HCT116 (cell line): ENCODE results near the gene TEKT5. TPM values are rescaled to one million over a fixed set of nuclear protein-coding genes. Genes with fewer than 3 reads are reported as not detected.

ENCODE experiments used
- ATAC-seq: fragments of 200-7000 bp; cut with Tn5 transposase; 2 replicates; pipeline ENCODE4 v1.9.1; 2020; ENCODE audit warnings: mild to moderate bottlenecking, moderate library complexity
- BruUV-seq: library from RNA; stranded (reverse); fragments of 400-500 nt; replicated peaks from 2 replicates; lab custom pipeline; 2021; lab: Mats Ljungman, UMichigan
- CTCF ChIA-PET: fragments of 300-600 bp; sonication (Branson Sonifier 250); formaldehyde crosslinking; loops from one replicate; lab custom pipeline; 2021; ENCODE audit warnings: antibody characterized with exemption; lab: Charles Lee
- POLR2A ChIA-PET: fragments of 300-600, 350-600 bp; sonication (Branson Sonifier 250); formaldehyde crosslinking; loops from one replicate; lab custom pipeline; 2021; ENCODE audit warnings: antibody characterized with exemption; lab: Charles Lee
- RAD21 ChIA-PET, 2 experiments: fragments of 300-600 bp; sonication (Branson Sonifier 250); formaldehyde crosslinking; loops; one replicate each; lab custom pipeline; 2023; ENCODE audit warnings: low total read pairs in 2 of 2; ENCODE audit not compliant: uncharacterized antibody in 2 of 2, unreplicated experiment in 2 of 2, low non-redundant PET in 1 of 2; lab: Charles Lee
- DNase-seq: peaks from one replicate; pipeline ENCODE4 v3.0.0-alpha.2; 2010; ENCODE audit warnings: low read depth, low spot score
- H2AFZ ChIP-seq: fragments of 200-600 bp; shearing (Covaris generic), sonication (generic); 2 replicates; pipeline ENCODE4 v1.6.1; 2017; ENCODE audit warnings: low read depth, mixed run types, mixed read lengths, antibody characterized with exemption, low read length; ENCODE audit not compliant: poor library complexity, severe bottlenecking
- H3K27ac ChIP-seq: 2 replicates; pipeline ENCODE4 v1.5.1; 2012; ENCODE audit warnings: low read depth, low read length
- H3K27me3 ChIP-seq: fragments of 200-600 bp; sonication (generic); 2 replicates; pipeline ENCODE4 v1.6.1; 2016; ENCODE audit warnings: mixed run types, low read length, mixed read lengths; ENCODE audit not compliant: insufficient read depth
- H3K36me3 ChIP-seq, 2 experiments: fragments of 200-500 bp in 1 of 2; fragments of 200-600 bp in 1 of 2; sonication (Bioruptor generic) in 1 of 2; sonication (generic) in 1 of 2; 2 replicates each; pipeline versions ENCODE4 v1.5.1 to v1.6.1; 2014 to 2016; ENCODE audit warnings: low read length in 2 of 2, inconsistent platforms in 1 of 2, mixed read lengths in 1 of 2, mixed run types in 1 of 2; ENCODE audit not compliant: insufficient read depth in 2 of 2, control insufficient read depth in 1 of 2
- H3K4me1 ChIP-seq, 2 experiments: fragments of 200-600 bp in 1 of 2; sonication (generic) in 1 of 2; 2 replicates each; pipeline versions ENCODE4 v1.5.1 to v1.6.1; 2012 to 2017; ENCODE audit warnings: low read length in 2 of 2, inconsistent platforms in 1 of 2, mild to moderate bottlenecking in 1 of 2, mixed read lengths in 1 of 2, mixed run types in 1 of 2, moderate library complexity in 1 of 2; ENCODE audit not compliant: insufficient read depth in 2 of 2, control insufficient read depth in 1 of 2
- H3K4me2 ChIP-seq: fragments of 200-600 bp; sonication (generic); 2 replicates; pipeline ENCODE4 v1.6.1; 2017; ENCODE audit warnings: mixed run types, low read length, mixed read lengths
- H3K4me3 ChIP-seq, 2 experiments: fragments of 200-600 bp in 1 of 2; sonication (generic) in 1 of 2; replicated peaks in 1 of 2; 2 replicates each; pipeline ENCODE4 v1.5.1; 2011 to 2016; ENCODE audit warnings: low read length in 2 of 2, control low read depth in 1 of 2, low read depth in 1 of 2, mild to moderate bottlenecking in 1 of 2, mixed read lengths in 1 of 2, mixed run types in 1 of 2
- H3K79me2 ChIP-seq: fragments of 200-600 bp; sonication (generic); 2 replicates; pipeline ENCODE4 v1.6.1; 2017; ENCODE audit warnings: mild to moderate bottlenecking, mixed run types, low read length, moderate library complexity, mixed read lengths; ENCODE audit not compliant: insufficient read depth
- H3K9ac ChIP-seq: fragments of 200-600 bp; sonication (generic); 2 replicates; pipeline ENCODE4 v1.6.1; 2016; ENCODE audit warnings: low read length, mixed read lengths
- H3K9me2 ChIP-seq: fragments of 200-600 bp; sonication (generic), shearing (Covaris generic); 2 replicates; pipeline ENCODE4 v1.6.1; 2017; ENCODE audit warnings: mixed run types, mild to moderate bottlenecking, moderate library complexity; ENCODE audit not compliant: insufficient read depth
- H3K9me3 ChIP-seq, 2 experiments: fragments of 200-500 bp in 1 of 2; fragments of 200-600 bp in 1 of 2; sonication (Bioruptor generic) in 1 of 2; sonication (generic) in 1 of 2; 2 replicates each; pipeline ENCODE4 v1.6.1; 2014 to 2017; ENCODE audit warnings: low read length in 2 of 2, mixed read lengths in 2 of 2, inconsistent platforms in 1 of 2, low read depth in 1 of 2, mild to moderate bottlenecking in 1 of 2, mixed run types in 1 of 2, moderate library complexity in 1 of 2; ENCODE audit not compliant: control insufficient read depth in 1 of 2, insufficient read depth in 1 of 2
- H4K20me1 ChIP-seq: fragments of 200-600 bp; sonication (generic), shearing (Covaris generic); 2 replicates; pipeline ENCODE4 v1.6.1; 2017; ENCODE audit warnings: mixed run types, mild to moderate bottlenecking, moderate library complexity; ENCODE audit not compliant: insufficient read depth
- ATF3 ChIP-seq: IDR thresholded peaks from 2 replicates; pipeline ENCODE4 v1.6.1; 2012
- CEBPB ChIP-seq: IDR thresholded peaks from 2 replicates; pipeline ENCODE4 v1.6.1; 2012; ENCODE audit warnings: low read depth
- ELF1 ChIP-seq: IDR thresholded peaks from 2 replicates; pipeline ENCODE4 v1.6.1; 2012; ENCODE audit warnings: low read depth, borderline replicate concordance
- FOSL1 ChIP-seq: IDR thresholded peaks from 2 replicates; pipeline ENCODE4 v1.6.1; 2012; ENCODE audit warnings: low read depth
- POLR2A ChIP-seq: IDR thresholded peaks from 2 replicates; pipeline ENCODE4 v1.7.0; 2011; ENCODE audit warnings: borderline replicate concordance; ENCODE audit not compliant: insufficient read depth, insufficient read length; ENCODE audit errors: extremely low read depth
- POLR2AphosphoS5 ChIP-seq: IDR thresholded peaks from 2 replicates; pipeline ENCODE4 v1.6.1; 2011; ENCODE audit warnings: mild to moderate bottlenecking, low read depth, low read length, moderate library complexity
- RAD21 ChIP-seq: IDR thresholded peaks from 2 replicates; pipeline ENCODE4 v1.6.1; 2012; ENCODE audit warnings: low read depth, mild to moderate bottlenecking
- REST ChIP-seq: IDR thresholded peaks from 2 replicates; pipeline ENCODE4 v1.6.1; 2012; ENCODE audit warnings: low read depth
- SIN3A ChIP-seq: IDR thresholded peaks from 2 replicates; pipeline ENCODE4 v1.6.1; 2012; ENCODE audit warnings: low read depth
- SP1 ChIP-seq: IDR thresholded peaks from 2 replicates; pipeline ENCODE4 v1.6.1; 2012; ENCODE audit warnings: low read depth
- YY1 ChIP-seq: IDR thresholded peaks from 2 replicates; pipeline ENCODE4 v1.6.1; 2011; ENCODE audit warnings: low read length, low read depth, moderate library complexity, mild to moderate bottlenecking; ENCODE audit not compliant: insufficient replicate concordance; ENCODE audit errors: extremely low read depth
- ZBTB33 ChIP-seq: IDR thresholded peaks from 2 replicates; pipeline ENCODE4 v1.6.1; 2011; ENCODE audit warnings: mild to moderate bottlenecking, low read length, moderate library complexity; ENCODE audit not compliant: insufficient replicate concordance; ENCODE audit errors: extremely low read depth
- intact Hi-C: fragments of 100-400 bp; cut with micrococcal nuclease; formaldehyde crosslinking; loops from 2 replicates; pipeline ENCODE4 v1.10.0; 2022
- total RNA-seq: library from RNA; stranded (reverse); gene quantifications from one replicate; pipeline ENCODE4 v1.2.1, GENCODE V29; 2021; ENCODE audit not compliant: unreplicated experiment

TEKT5 gene
- total RNA-seq, 1 experiment from 2014 or later, result 0.37 TPM

- H3K4me1 ChIP-seq, result peaks cover 11 to 17% of the 10 kb centered on the region in 2 experiments
- no peak overlapping the region for H3K9ac ChIP-seq
- no peaks in the 10 kb centered on the region for H3K79me2 ChIP-seq
- no peak overlapping the region for H3K4me2 ChIP-seq
- no peak overlapping the region for H3K4me3 ChIP-seq
- H3K27me3 ChIP-seq, result no peaks in the 10 kb centered on the region
- ChIA-PET RAD21 (no interaction called here), CTCF (no interaction called here), POLR2A (no interaction called here)
- no peaks in the 10 kb centered on the region for H4K20me1 ChIP-seq
- DNase-seq, result no peak
- intact Hi-C loops, result no loop called here
- H3K36me3 ChIP-seq, result no peaks in the 10 kb centered on the region
- H3K9me3 ChIP-seq, result no peaks in the 10 kb centered on the region
- H3K9me2 ChIP-seq, result no peaks in the 10 kb centered on the region
- ATAC-seq, result no peak
- no peak overlapping the region for H3K27ac ChIP-seq
- H2AFZ ChIP-seq, result no peak overlapping the region
- TF ChIP-seq ATF3, result no peak
- no peak for TF ChIP-seq CEBPB
- TF ChIP-seq, all 23 proteins: peak for 0
- BruUV-seq, result no TSS peak
Observed at GRCh38 chr16:10613785-10614485, 80.8 kb downstream of the TEKT5 start.

- Histone ChIP-seq H3K27ac (no peak overlapping the region), H2AFZ (no peak overlapping the region), H3K4me3 (no peak overlapping the region), H3K36me3 (no peaks in the 10 kb centered on the region), H3K9ac (no peak overlapping the region), H3K4me2 (no peak overlapping the region), H3K4me1 (peaks cover 11 to 14% of the 10 kb centered on the region in 2 experiments), H3K9me2 (no peaks in the 10 kb centered on the region), H3K79me2 (no peaks in the 10 kb centered on the region), H4K20me1 (no peaks in the 10 kb centered on the region), H3K27me3 (no peaks in the 10 kb centered on the region), H3K9me3 (no peaks in the 10 kb centered on the region)
- intact Hi-C loops, result no loop called here
- ChIA-PET RAD21 (no interaction called here), CTCF (no interaction called here), POLR2A (no interaction called here)
- ATAC-seq, result no peak
- no peak for DNase-seq
- no TSS peak for BruUV-seq
- no peak for TF ChIP-seq REST
- TF ChIP-seq SIN3A, result no peak
- TF ChIP-seq FOSL1, result no peak
- no peak for TF ChIP-seq ELF1
- TF ChIP-seq POLR2A, result no peak
- no peak for TF ChIP-seq POLR2AphosphoS5
- no peak for TF ChIP-seq ZBTB33
- TF ChIP-seq YY1, result no peak
- no peak for TF ChIP-seq SP1
- TF ChIP-seq RAD21, result no peak
Observed at GRCh38 chr16:10612649-10613179, 82.0 kb downstream of the TEKT5 start.
